Activated CD4-positive, alpha-beta T cell treated with anti-CD3 and anti-CD28 coated beads for 48 hours (primary cell): ENCODE measurements around the gene USP48.

Source experiments
- DNase-seq: peaks from one replicate; pipeline ENCODE4 v3.0.0-alpha.2; 2020

Gene USP48

GRCh38 chr1:21664806-21665588 lies 118.0 kb downstream of the USP48 start:
- no peak for DNase-seq

DNA sequence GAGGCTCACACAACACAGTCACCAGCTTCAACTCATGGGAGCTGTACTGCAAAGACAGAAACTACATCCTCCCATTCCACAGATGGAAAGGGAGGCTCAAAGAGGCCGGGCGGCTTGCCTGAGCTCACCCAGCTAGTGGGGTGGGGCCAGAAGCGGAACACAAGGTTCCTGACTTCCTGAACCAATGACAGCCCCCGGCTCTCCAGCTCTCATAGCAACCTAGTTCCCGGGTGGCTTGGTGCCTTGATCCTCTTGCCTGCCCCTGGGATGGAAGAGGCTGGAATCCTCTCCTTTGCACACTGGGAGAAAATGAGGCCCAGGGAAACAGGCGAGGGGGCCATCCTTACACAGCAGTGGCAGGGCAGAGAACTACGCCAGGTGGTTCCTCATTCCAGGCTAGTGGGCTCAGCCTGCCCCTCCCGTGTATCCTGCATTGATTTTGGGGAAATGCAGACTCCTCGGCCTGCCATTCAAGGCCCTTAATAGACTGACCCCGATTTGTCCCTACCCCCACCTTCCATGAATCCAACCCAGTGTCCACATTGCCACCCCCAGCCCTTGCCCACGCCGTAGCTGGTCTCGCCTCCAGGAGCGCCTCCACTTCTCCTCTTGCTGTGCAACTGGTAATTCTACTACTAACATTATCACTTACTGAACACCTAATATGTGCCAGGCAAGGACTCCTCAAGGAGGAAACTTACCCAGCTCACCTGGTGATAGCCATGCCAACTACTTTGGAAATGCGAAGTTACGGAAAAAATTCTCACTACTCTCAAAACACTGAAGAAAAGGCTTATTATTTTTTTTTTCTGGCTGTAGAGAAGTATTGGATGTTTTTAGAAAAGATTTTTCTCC lies 118.8 kb downstream of the USP48 start:
- no peak for DNase-seq

GRCh38 chr1:21663248-21663950 lies 119.5 kb downstream of the USP48 start:
- no peak for DNase-seq

DNA sequence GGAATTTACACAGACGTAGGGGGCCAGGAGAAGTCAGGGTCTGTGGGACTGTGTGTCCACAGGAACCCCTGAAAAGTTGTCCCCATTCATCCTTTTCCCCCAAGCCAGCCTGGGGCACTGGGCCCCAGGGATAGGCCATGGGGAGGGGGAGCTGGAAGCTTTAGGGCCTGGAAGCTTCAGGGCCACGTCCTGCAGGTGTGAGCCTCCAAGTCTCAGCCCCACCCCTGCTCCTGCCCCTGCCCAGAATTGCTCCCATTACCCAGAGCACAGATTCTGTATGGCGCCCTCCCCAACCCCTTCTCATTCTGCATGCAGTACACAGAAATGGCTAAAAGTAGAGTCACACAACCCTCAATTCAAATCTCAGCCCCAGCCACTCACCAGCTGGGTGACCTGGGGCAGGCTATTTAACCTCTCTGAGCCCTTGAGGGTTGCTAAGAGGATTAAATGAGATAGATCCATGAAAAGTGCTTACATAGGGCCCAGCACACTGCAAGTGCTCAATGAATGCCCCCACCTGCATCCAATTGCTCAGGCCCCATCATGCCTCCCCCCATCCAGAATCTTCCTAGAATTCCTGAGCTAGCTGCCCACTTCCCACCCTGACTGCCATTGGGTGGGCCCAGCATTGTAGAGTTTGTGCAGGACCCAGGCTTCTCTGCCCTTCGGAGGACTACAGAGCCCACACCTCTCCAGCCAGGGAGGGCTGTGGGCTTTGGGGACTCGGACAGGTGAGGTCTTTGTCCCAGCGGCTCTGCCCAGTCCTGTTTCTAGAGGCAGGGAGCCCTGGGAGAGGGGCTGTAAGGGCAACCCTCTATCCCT lies 120.3 kb downstream of the USP48 start:
- DNase-seq = no peak

DNA sequence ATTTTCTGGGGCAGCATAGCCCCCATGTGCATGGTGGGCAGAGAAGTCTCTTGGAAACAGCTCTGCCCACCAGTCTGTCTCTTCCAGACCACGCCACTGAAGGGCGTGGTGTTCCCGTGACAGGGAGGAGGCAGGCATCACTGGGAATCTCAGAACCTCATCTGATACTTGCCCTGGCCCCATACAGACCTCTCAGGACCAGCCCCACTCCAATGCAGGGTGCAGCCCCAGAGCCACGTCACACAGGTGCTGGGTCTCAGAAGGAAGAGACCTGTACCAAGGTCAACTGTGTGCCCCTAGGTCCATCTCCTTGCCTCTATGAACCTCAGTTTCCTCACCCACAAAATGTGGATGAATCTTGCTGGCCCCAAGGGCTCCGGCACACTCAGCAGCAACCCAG lies 121.1 kb downstream of the USP48 start:
- DNase-seq = no peak

DNA sequence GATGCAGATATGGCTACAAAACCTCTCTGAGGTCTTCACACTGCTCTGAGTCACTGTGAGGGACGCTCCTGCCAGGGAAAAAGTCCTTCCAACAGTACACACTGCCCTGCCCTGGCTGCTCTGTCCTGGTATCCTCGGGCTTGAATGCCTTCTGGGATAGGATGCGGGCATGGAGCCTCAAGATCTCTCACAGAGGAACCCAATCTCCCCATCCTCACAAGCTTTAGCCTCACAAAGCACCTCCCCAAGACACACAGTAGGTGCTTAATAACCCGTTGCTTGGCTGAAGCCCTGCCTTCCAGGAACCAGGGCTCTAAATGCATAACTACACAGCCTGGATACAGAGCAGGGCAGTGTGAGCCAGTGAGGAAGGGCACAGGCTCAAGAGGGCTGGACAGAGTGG lies 123.0 kb downstream of the USP48 start:
- DNase-seq = no peak

DNA sequence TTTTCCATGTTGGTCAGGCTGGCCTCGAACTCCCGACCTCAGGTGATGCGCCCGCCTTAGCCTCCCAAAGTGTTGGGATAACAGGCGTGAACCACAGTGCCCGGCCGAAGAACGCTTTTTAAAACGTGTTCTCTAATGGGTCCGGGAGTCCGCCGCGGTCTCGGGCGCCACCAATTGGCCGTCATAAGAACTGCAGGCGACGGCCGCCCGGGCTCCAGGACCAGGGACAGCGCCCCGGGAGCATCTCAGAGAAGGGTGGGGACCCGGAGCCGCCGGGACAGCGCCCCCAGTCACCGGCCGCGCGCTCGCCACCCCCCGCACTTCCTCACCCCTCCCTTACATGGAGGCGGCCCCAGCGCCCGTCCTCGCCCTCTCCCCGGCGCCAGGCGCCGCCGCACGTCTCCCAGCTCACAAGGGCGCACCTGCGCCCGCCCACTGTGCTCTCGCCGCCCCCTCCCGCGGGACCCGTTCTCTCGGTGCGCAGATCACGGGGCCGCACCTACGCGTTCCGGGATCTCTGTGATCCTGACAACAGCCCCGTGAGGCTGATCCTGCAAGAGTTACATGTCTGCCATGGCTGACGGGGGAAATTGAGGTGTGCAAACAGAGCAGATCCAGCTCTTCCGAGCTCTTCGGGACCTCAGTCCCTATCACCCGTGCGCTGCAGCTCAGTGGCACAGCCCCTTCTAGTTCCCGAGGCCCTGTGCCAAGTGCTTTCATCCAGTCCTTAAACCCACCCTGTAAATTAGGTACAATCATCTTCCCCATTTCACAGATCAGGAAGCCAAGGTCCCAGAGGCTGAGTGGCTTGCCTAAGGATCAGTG lies 123.6 kb downstream of the USP48 start:
- DNase-seq = peak; percentile 82

DNA sequence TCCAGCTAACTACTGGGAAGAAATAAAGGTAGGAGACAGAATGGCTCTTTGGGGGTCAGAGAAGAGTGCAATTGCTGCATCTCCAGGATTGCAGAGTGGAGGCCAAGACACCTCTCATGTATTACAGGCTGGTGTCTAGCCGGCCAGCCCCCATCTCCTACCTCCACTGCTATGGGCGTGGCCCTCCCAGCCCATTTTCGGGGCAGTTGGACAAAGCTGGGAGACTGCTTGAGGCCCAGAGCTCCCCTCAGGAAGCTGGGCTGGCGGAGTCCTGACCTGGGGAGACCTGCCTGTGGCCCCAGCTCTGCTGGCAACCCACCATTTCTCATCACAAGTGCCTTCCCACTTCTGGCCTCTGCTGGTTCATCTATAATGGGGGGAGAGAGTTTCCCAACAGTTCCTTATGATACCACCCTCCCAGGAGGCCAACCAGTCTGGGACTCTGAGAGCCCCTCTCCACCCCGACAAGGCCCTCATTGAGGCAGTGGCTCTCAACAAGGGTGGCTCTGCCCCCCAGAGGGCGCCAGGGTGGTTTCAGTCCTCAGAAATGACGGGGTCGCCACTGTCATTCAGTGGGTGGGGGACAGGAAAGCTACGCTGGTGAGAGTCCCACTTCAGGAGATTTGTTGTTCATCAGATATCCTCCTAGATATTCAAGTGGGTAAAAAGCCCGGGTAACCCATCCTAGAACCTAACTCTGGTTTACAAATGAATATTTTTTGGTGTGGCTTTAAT lies 125.3 kb downstream of the USP48 start:
- DNase-seq = no peak

DNA sequence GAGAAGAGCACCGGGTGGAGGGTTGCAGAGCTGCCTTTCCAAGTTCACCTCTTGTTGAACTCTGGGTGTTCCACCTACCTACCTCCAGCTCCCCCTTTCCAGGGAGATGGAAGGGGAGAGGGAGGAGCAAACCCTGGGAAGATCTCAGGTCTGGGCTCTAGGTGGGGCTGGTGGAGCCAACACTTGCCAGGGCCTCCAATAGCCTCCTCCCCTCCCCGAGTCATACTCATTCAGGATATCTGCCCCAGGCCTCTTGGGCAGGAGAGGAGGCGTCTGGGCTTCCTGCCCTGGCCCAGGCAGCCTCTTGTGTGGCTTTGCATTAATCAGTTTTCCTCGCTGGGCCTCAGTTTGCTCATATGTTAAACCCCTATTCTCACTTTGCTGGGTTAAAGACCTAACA lies 127.2 kb downstream of the USP48 start:
- no peak for DNase-seq

DNA sequence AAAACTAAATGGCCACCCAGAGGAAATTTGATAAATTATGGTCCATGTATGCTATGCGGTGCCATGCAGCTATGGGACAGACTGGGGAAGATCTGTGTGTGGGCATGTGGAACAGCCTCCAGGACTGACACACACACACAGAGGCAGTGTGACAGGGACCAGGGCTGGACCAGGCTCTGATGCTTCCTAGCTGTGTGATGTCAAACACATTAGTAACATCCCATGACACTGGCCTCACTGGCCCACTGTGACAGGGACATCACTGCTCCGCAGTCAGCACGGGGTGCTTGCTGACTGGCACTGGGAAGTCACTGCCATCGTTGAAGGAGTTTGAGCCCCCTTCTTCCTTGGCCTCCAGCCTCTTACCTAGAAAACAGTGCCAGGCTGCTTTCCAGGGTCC lies 127.7 kb downstream of the USP48 start:
- DNase-seq = no peak

DNA sequence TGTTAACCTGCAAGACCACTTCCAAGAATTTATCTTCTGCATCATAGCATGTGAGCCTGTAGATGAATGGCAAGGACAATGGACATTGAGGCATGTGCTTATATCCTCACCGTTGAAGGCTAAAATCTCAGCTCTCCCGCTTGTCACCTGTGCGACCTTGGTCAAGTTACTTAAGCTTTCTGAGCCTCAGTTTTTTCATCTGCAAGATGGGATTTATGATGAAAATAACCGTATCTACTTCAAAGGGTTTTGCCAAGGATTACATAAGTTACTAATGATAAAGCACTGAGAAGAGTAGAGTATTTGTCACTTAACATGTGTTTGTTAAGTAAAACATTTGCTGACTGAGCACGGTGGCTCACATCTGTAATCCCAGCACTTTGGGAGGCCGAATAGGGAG lies 128.7 kb downstream of the USP48 start:
- no peak for DNase-seq

GRCh38 chr1:21653744-21654100 lies 129.2 kb downstream of the USP48 start:
- DNase-seq = no peak

DNA sequence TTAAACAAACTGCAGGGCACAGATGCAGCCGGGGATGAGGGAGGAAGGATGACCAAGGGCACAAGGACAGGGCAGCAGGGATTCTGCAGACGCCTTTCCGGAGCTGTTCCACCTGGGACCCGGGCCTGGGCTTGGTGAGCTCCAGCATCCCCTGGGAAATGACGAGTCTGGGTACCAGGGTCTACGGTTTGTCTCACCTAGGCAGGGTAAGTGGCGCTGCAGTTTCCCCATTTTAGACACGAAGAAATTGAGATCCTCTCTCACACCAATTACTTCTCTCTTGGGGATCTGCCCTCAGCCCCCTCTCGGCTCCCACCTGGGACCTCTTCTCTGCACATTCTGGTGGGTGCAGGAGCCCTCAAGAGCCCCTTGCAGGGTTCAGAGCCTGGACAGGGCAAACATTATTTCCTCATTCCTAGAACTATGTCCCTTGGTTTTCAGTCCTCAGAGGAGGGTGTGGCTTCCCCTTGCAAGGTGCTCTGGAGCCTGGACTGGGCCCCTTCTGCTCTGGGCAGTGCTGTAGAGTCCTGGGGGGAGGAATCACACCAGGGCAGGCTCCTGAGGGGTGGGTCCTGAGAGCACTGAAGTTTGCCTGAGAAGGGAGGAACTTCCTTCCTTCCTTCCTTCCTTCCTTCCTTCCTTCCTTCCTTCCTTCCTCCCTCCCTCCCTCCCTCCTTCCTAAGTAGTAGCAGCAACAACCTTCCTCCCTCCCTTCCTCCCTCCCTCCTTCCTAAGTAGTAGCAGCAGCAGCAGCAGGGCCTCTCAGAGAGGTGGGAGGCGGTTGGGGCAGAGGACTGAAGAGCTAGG lies 129.8 kb downstream of the USP48 start:
- DNase-seq = no peak

DNA sequence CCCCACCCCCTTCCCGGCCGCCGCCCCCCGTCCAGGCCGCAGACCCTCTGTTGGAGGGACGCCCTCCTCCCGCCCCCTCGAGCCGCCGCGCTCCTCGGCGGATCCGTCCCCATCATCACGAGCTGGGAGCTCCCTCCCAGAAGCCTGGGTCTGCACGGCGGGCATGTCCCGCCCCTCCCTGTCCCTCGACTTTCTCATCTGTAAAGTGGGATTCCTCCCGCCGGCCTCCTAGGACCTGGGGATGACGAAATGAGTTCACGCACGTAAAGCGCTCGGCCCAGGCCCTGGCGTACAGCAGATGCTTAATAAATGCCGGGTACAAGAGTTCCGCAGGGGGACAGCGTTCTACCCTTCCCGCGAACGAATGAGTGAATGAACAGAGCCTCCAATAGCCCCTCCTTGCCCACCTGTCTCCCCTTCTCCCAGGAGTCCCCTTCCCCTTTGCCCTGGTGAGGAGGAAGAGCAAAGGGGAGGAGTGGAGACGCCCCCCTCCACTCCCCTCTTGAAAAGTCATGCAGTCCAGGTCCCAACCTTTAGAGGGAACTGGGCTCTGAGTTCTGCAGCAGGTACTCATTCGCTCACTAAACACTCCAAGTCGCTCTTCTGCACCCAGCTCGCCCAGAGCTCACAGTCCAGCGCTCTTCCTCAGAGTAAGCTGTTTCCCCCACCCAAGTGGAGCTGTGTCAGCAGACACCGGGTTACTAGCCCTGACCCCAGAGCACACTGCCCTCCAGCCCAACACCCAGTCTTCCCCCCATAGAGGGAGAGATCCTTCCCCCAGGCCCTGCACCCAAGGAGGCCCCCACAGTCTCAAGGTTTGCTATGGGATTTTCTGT lies 130.6 kb downstream of the USP48 start:
- DNase-seq = no peak

DNA sequence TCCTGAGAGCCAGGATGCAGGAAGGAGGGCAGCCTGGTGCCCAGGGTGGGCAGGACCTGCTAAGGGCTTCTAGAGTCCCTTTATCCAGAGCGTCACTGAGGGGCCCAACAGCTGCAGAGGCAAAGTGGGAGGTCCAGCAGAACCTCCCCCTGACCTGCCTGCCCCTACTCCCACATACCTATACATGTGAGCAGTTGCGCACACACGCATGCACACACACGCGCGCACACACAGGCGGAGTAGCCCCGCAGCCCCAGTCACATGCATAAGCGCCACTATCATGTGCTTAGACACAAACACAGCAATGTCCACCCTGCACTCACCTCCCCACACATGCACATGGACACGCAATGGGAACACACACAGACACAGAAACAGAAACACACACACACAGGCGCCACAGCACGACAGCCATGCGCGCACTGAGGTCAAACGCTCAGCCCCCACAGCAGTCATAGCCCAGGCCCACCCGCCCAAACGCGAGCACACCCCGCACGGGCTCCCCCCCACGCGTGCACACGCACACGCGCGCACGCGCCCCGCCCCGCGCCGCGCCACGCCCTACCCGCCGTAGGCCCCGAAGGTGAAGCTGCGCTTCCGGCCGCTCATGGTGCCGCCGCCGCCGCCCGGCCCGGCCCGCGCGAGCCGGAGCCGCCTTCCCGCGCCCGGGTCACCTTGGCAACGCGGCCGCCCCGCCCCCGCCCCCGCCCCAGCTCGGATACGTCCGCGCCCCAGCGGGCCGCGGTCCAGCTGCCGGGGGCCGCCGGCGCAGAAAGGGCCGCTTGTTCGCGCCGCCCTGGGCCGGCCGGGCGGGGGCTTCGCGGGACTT lies 131.5 kb downstream of the USP48 start:
- peak; percentile 35 for DNase-seq

DNA sequence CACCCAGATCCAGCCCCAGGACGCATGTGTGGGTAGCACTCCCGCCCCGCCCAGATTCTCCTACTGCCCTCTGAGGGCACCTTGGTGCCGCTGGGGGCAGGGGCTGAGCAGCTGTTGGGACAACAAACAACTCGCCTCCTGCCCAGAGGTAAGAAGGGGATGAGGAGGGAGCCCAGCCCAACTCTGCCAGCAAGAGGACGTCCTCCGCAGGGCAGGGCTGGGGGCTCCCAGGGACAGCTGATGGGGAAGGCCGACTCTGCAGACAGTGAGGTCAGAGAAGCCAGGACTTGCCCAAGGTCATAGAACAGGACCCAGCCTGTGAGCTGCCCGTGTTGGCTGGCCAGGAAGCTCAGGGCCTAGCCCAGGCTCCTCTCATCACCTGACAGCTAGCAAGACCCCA lies 132.5 kb downstream of the USP48 start:
- DNase-seq = no peak

- no peak for DNase-seq
Measured at GRCh38 chr1:21649315-21649714, 133.6 kb downstream of the USP48 start.

DNA sequence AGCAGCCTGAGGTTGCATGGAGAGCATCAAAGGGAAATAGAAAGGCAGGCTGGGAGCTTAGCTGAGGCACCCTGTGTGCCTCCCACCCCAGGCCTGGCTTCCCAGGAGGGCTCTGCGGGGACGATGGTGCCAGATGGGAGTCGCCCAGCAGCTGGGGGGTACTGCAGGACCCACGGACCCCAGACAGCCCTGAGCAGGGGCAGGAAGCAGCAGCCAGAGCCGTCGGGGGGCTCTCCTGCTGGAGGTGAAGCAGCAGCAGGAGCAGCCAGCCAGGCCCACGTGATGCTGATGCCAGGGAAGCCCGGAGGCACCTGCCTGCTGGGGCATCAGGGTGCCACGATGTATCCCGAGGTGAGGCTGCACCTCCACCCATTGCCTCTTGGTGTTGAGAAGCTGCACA lies 134.2 kb downstream of the USP48 start:
- DNase-seq = no peak
